ENCODE data around the gene SRMS. TPM values are rescaled to one million over a fixed set of nuclear protein-coding genes. Genes with fewer than 3 reads are reported as not detected.

Gene SRMS
- total RNA-seq, 4 donors from 2014 or later = not detected

DNA sequence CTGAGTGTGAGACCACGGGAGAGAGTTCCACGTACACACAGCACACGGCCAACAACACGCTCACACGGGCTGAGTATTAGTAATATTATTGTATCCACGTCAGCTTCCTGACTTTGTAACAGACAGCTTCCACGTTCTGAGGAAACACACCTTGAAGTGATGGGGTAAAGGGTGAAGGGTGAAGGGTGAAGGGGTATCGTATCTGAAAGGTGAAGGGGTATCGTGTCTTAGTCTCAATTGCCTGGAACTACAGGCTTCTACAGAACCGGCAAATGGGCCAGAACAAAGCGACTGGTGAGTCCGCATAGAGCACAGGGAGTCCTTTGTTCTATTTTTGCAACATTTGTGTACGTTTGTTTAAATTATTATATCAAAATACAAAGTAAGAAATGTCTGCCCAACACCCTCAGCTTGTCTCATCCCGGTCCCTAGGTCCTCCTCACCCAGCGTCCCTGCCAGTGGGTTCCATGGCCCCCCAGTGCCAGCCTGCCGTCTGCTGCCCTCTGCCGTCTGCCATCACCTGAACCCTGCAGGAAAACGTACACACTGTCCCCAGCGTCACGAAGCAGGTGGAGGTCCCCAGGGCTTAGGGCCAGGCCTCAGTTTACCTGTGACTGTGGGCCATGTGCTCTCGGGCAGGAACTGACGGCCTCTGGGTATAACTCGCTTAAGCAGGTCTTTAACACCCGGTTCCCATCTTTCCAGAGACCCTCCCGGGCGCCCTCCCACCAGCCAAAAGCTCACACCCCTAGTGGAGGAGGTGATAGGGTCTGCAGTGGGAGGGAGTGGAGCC is 30.9 kb upstream of the SRMS start:
- Histone ChIP-seq H3K9me3 (no peaks in the 10 kb centered on the region), H3K36me3 (no peaks in the 10 kb centered on the region), H3K27ac (no peak overlapping the region), H3K4me3 (no peak overlapping the region), H3K27me3 (peaks cover 21% of the 10 kb centered on the region), H3K4me1 (peaks cover 0 to 26% (median 0%) of the 10 kb centered on the region in 3 donors)
- WGBS, 2 donors (ENCODE audit: low coverage in 1 of 2) = 73 to 77% methylated on average over 17 of the region's 26 CpGs
- ATAC-seq = no peak
- TF ChIP-seq POLR2A (IDR thresholded peaks at IDR 0.05) (no peak), EP300 (IDR thresholded peaks at IDR 0.05) (no peak), POLR2AphosphoS5 (IDR thresholded peaks at IDR 0.05) (no peak), CTCF (IDR thresholded peaks at IDR 0.05) (no peak)

- no peak overlapping the region for H3K4me3 ChIP-seq
- no peaks in the 10 kb centered on the region for H3K9me3 ChIP-seq
- WGBS, 2 donors (ENCODE audit: low coverage in 1 of 2) = 47 to 76% methylated on average over 6 of the region's 19 CpGs
- H3K27ac ChIP-seq = no peak overlapping the region
- peaks cover 21% of the 10 kb centered on the region for H3K27me3 ChIP-seq
- peaks cover 0 to 30% (median 0%) of the 10 kb centered on the region in 3 donors for H3K4me1 ChIP-seq
- TF ChIP-seq POLR2A (IDR thresholded peaks at IDR 0.05) = no peak
- H3K36me3 ChIP-seq = peaks cover 0 to 4% of the 10 kb centered on the region in 2 donors
- ATAC-seq = no peak
These were observed 29.9 kb upstream of the SRMS start for GRCh38 chr20:63577317-63577894.

DNA sequence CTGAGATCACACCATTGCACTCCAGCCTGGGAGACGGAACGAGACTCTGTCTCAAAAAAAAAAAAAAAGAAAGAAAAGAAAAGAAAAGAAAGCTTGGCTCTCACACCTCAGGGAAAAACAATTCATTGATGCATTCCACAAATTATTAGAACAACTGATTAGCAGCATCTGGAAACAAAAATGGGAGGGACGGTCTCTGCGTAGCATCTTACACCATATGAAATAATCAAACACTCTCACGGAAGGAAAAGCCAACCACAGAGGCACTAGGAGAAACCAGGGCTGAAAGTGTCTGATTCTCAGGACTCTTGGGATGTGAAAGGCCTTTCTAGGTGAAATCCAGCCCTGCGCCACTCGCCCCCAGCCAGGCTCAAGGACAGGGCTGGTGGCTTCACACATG is 28.8 kb upstream of the SRMS start:
- TF ChIP-seq CTCF (IDR thresholded peaks at IDR 0.05) = no peak
- TF ChIP-seq POLR2AphosphoS5 (IDR thresholded peaks at IDR 0.05) = no peak
- no peak for TF ChIP-seq EP300 (IDR thresholded peaks at IDR 0.05)
- TF ChIP-seq POLR2A (IDR thresholded peaks at IDR 0.05) = no peak
- no peak overlapping the region for H3K27ac ChIP-seq
- peaks cover 0 to 11% of the 10 kb centered on the region in 2 donors for H3K36me3 ChIP-seq
- peaks cover 21% of the 10 kb centered on the region for H3K27me3 ChIP-seq
- no peak for ATAC-seq
- WGBS, 2 donors (ENCODE audit: low coverage in 1 of 2) = 84 to 91% methylated on average over 5 to 7 of the region's 7 CpGs
- H3K9me3 ChIP-seq = no peaks in the 10 kb centered on the region
- no peak overlapping the region for H3K4me3 ChIP-seq
- H3K4me1 ChIP-seq = peaks cover 0 to 36% (median 0%) of the 10 kb centered on the region in 3 donors

GRCh38 chr20:63574829-63575743 is 27.5 kb upstream of the SRMS start:
- WGBS, 2 donors (ENCODE audit: low coverage in 1 of 2) = 59 to 71% methylated on average over 6 to 8 of the region's 28 CpGs
- H3K4me1 ChIP-seq = peaks cover 0 to 36% (median 0%) of the 10 kb centered on the region in 3 donors
- no peak for TF ChIP-seq POLR2AphosphoS5 (IDR thresholded peaks at IDR 0.05)
- TF ChIP-seq CTCF (IDR thresholded peaks at IDR 0.05) = no peak
- TF ChIP-seq POLR2A (IDR thresholded peaks at IDR 0.05) = no peak
- TF ChIP-seq EP300 (IDR thresholded peaks at IDR 0.05) = no peak
- peaks cover 21% of the 10 kb centered on the region for H3K27me3 ChIP-seq
- no peak overlapping the region for H3K4me3 ChIP-seq
- H3K36me3 ChIP-seq = peaks cover 0 to 11% of the 10 kb centered on the region in 2 donors
- H3K9me3 ChIP-seq = no peaks in the 10 kb centered on the region
- peak overlapping the region in 3 of 4 donors; percentile 81 to 85 (median 84) for H3K27ac ChIP-seq
- no peak for ATAC-seq

Measured in gastroesophageal sphincter (tissue), 4 donors.